Kidney glomerular epithelial cell (primary cell): ENCODE data around the gene PHF24.
"Not testable (repeated sequence)": the region's sequence is repeated elsewhere in the genome, so short reads cannot be mapped to it uniquely, and the experiment has no call there.

ENCODE experiments used
- DNase-seq: peaks from one replicate; lab custom pipeline; 2025; lab: John Stamatoyannopoulos, UW

PHF24 gene

GRCh38 chr9:34996905-34997279 lies 38.8 kb downstream of the PHF24 start:
- peak; percentile 21 for DNase-seq

- DNase-seq, result no peak
Measured at GRCh38 chr9:34997379-34997781, 39.3 kb downstream of the PHF24 start.

GRCh38 chr9:34998266-34998665 lies 40.2 kb downstream of the PHF24 start:
- DNase-seq, result no peak

GRCh38 chr9:34999576-34999975 lies 41.5 kb downstream of the PHF24 start:
- DNase-seq, result no peak

GRCh38 chr9:35000535-35001284 lies 42.6 kb downstream of the PHF24 start:
- DNase-seq, result peak; percentile 38

GRCh38 chr9:35001285-35001677 lies 43.2 kb downstream of the PHF24 start:
- DNase-seq, result no peak

GRCh38 chr9:35001803-35002502 lies 43.9 kb downstream of the PHF24 start:
- no peak for DNase-seq

- DNase-seq, result no peak
Measured at GRCh38 chr9:35002623-35003022, 44.5 kb downstream of the PHF24 start.

GRCh38 chr9:35004299-35004698 lies 46.2 kb downstream of the PHF24 start:
- not testable (repeated sequence) for DNase-seq

- DNase-seq, result no peak
Measured at GRCh38 chr9:35010351-35010958, 52.4 kb downstream of the PHF24 start.

GRCh38 chr9:35014517-35014916 lies 56.4 kb downstream of the PHF24 start:
- DNase-seq, result no peak

GRCh38 chr9:35023443-35023842 lies 65.4 kb downstream of the PHF24 start:
- not testable (repeated sequence) for DNase-seq

GRCh38 chr9:35026671-35027070 lies 68.6 kb downstream of the PHF24 start:
- DNase-seq, result no peak

- no peak for DNase-seq
Measured at GRCh38 chr9:35027374-35027773, 69.3 kb downstream of the PHF24 start.

GRCh38 chr9:35027860-35028259 lies 69.8 kb downstream of the PHF24 start:
- no peak for DNase-seq

- DNase-seq, result no peak
Measured at GRCh38 chr9:35028341-35028740, 70.3 kb downstream of the PHF24 start.

- no peak for DNase-seq
Measured at GRCh38 chr9:35029241-35029640, 71.2 kb downstream of the PHF24 start.

- DNase-seq, result no peak
Measured at GRCh38 chr9:35029852-35030251, 71.8 kb downstream of the PHF24 start.
